C4-2B (cell line): ENCODE data around the gene THYN1.

Experiments used
- ZFX ChIP-seq: fragments of 450-650 bp; IDR thresholded peaks from 2 replicates; pipeline ENCODE4 v1.6.1; 2017
- TF ChIP-seq, protein P1 (sequence below): fragments of 450-650 bp; conservative IDR thresholded peaks from 2 replicates; pipeline ENCODE4 v1.5.1; 2017; ENCODE audit warnings: mild to moderate bottlenecking

DNA sequence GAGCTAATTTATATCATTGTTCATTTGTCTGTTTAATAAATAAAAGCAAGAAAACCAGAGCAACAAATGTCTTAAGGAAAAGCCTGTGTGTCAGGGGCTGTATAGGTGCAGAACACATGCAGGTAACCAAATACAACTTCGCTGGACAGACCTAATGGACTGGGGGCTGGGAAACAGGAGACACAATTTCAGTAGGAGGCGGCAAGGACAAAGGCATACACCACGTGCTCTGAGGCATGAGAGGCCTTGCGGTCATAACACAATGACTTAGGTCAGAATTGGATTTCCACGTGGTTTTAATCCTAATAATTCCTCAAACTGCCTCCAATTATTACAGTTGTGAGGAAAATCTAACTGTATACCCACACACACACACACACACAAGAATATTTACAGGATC is 14.3 kb upstream of the THYN1 start:
- TF ChIP-seq, protein P1, sequence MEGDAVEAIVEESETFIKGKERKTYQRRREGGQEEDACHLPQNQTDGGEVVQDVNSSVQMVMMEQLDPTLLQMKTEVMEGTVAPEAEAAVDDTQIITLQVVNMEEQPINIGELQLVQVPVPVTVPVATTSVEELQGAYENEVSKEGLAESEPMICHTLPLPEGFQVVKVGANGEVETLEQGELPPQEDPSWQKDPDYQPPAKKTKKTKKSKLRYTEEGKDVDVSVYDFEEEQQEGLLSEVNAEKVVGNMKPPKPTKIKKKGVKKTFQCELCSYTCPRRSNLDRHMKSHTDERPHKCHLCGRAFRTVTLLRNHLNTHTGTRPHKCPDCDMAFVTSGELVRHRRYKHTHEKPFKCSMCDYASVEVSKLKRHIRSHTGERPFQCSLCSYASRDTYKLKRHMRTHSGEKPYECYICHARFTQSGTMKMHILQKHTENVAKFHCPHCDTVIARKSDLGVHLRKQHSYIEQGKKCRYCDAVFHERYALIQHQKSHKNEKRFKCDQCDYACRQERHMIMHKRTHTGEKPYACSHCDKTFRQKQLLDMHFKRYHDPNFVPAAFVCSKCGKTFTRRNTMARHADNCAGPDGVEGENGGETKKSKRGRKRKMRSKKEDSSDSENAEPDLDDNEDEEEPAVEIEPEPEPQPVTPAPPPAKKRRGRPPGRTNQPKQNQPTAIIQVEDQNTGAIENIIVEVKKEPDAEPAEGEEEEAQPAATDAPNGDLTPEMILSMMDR, result no peak
- TF ChIP-seq ZFX, result no peak
